HCT116 (cell line): Measurements from ENCODE around the gene FRK. TPM values are rescaled to one million over a fixed set of nuclear protein-coding genes. Genes with fewer than 3 reads are reported as not detected.

Experiments used
- ATAC-seq: fragments of 200-7000 bp; cut with Tn5 transposase; 2 replicates; pipeline ENCODE4 v1.9.1; 2020; ENCODE audit warnings: mild to moderate bottlenecking, moderate library complexity
- BruUV-seq: library from RNA; stranded (reverse); fragments of 400-500 nt; replicated peaks from 2 replicates; lab custom pipeline; 2021; lab: Mats Ljungman, UMichigan
- CTCF ChIA-PET: fragments of 300-600 bp; sonication (Branson Sonifier 250); formaldehyde crosslinking; loops from one replicate; lab custom pipeline; 2021; ENCODE audit warnings: antibody characterized with exemption; lab: Charles Lee
- POLR2A ChIA-PET: fragments of 300-600, 350-600 bp; sonication (Branson Sonifier 250); formaldehyde crosslinking; loops from one replicate; lab custom pipeline; 2021; ENCODE audit warnings: antibody characterized with exemption; lab: Charles Lee
- RAD21 ChIA-PET, 2 experiments: fragments of 300-600 bp; sonication (Branson Sonifier 250); formaldehyde crosslinking; loops; one replicate each; lab custom pipeline; 2023; ENCODE audit warnings: low total read pairs in 2 of 2; ENCODE audit not compliant: uncharacterized antibody in 2 of 2, unreplicated experiment in 2 of 2, low non-redundant PET in 1 of 2; lab: Charles Lee
- DNase-seq: peaks from one replicate; pipeline ENCODE4 v3.0.0-alpha.2; 2010; ENCODE audit warnings: low read depth, low spot score
- H2AFZ ChIP-seq: fragments of 200-600 bp; shearing (Covaris generic), sonication (generic); 2 replicates; pipeline ENCODE4 v1.6.1; 2017; ENCODE audit warnings: low read depth, mixed run types, mixed read lengths, antibody characterized with exemption, low read length; ENCODE audit not compliant: poor library complexity, severe bottlenecking
- H3K27ac ChIP-seq: 2 replicates; pipeline ENCODE4 v1.5.1; 2012; ENCODE audit warnings: low read depth, low read length
- H3K27me3 ChIP-seq: fragments of 200-600 bp; sonication (generic); 2 replicates; pipeline ENCODE4 v1.6.1; 2016; ENCODE audit warnings: mixed run types, low read length, mixed read lengths; ENCODE audit not compliant: insufficient read depth
- H3K36me3 ChIP-seq, 2 experiments: fragments of 200-500 bp in 1 of 2; fragments of 200-600 bp in 1 of 2; sonication (Bioruptor generic) in 1 of 2; sonication (generic) in 1 of 2; 2 replicates each; pipeline versions ENCODE4 v1.5.1 to v1.6.1; 2014 to 2016; ENCODE audit warnings: low read length in 2 of 2, inconsistent platforms in 1 of 2, mixed read lengths in 1 of 2, mixed run types in 1 of 2; ENCODE audit not compliant: insufficient read depth in 2 of 2, control insufficient read depth in 1 of 2
- H3K4me1 ChIP-seq, 2 experiments: fragments of 200-600 bp in 1 of 2; sonication (generic) in 1 of 2; 2 replicates each; pipeline versions ENCODE4 v1.5.1 to v1.6.1; 2012 to 2017; ENCODE audit warnings: low read length in 2 of 2, inconsistent platforms in 1 of 2, mild to moderate bottlenecking in 1 of 2, mixed read lengths in 1 of 2, mixed run types in 1 of 2, moderate library complexity in 1 of 2; ENCODE audit not compliant: insufficient read depth in 2 of 2, control insufficient read depth in 1 of 2
- H3K4me2 ChIP-seq: fragments of 200-600 bp; sonication (generic); 2 replicates; pipeline ENCODE4 v1.6.1; 2017; ENCODE audit warnings: mixed run types, low read length, mixed read lengths
- H3K4me3 ChIP-seq, 2 experiments: fragments of 200-600 bp in 1 of 2; sonication (generic) in 1 of 2; replicated peaks in 1 of 2; 2 replicates each; pipeline ENCODE4 v1.5.1; 2011 to 2016; ENCODE audit warnings: low read length in 2 of 2, control low read depth in 1 of 2, low read depth in 1 of 2, mild to moderate bottlenecking in 1 of 2, mixed read lengths in 1 of 2, mixed run types in 1 of 2
- H3K79me2 ChIP-seq: fragments of 200-600 bp; sonication (generic); 2 replicates; pipeline ENCODE4 v1.6.1; 2017; ENCODE audit warnings: mild to moderate bottlenecking, mixed run types, low read length, moderate library complexity, mixed read lengths; ENCODE audit not compliant: insufficient read depth
- H3K9ac ChIP-seq: fragments of 200-600 bp; sonication (generic); 2 replicates; pipeline ENCODE4 v1.6.1; 2016; ENCODE audit warnings: low read length, mixed read lengths
- H3K9me2 ChIP-seq: fragments of 200-600 bp; sonication (generic), shearing (Covaris generic); 2 replicates; pipeline ENCODE4 v1.6.1; 2017; ENCODE audit warnings: mixed run types, mild to moderate bottlenecking, moderate library complexity; ENCODE audit not compliant: insufficient read depth
- H3K9me3 ChIP-seq, 2 experiments: fragments of 200-500 bp in 1 of 2; fragments of 200-600 bp in 1 of 2; sonication (Bioruptor generic) in 1 of 2; sonication (generic) in 1 of 2; 2 replicates each; pipeline ENCODE4 v1.6.1; 2014 to 2017; ENCODE audit warnings: low read length in 2 of 2, mixed read lengths in 2 of 2, inconsistent platforms in 1 of 2, low read depth in 1 of 2, mild to moderate bottlenecking in 1 of 2, mixed run types in 1 of 2, moderate library complexity in 1 of 2; ENCODE audit not compliant: control insufficient read depth in 1 of 2, insufficient read depth in 1 of 2
- H4K20me1 ChIP-seq: fragments of 200-600 bp; sonication (generic), shearing (Covaris generic); 2 replicates; pipeline ENCODE4 v1.6.1; 2017; ENCODE audit warnings: mixed run types, mild to moderate bottlenecking, moderate library complexity; ENCODE audit not compliant: insufficient read depth
- ATF3 ChIP-seq: IDR thresholded peaks from 2 replicates; pipeline ENCODE4 v1.6.1; 2012
- CBX3 ChIP-seq: IDR thresholded peaks from 2 replicates; pipeline ENCODE4 v1.6.1; 2012; ENCODE audit warnings: low read depth
- CEBPB ChIP-seq: IDR thresholded peaks from 2 replicates; pipeline ENCODE4 v1.6.1; 2012; ENCODE audit warnings: low read depth
- EGR1 ChIP-seq: IDR thresholded peaks from 2 replicates; pipeline ENCODE4 v1.6.1; 2012; ENCODE audit warnings: low read depth
- ELF1 ChIP-seq: IDR thresholded peaks from 2 replicates; pipeline ENCODE4 v1.6.1; 2012; ENCODE audit warnings: low read depth, borderline replicate concordance
- EZH2 ChIP-seq: fragments of 200-600 bp; sonication (generic); IDR thresholded peaks from 2 replicates; pipeline ENCODE4 v1.6.1; 2017; ENCODE audit warnings: antibody characterized with exemption, mixed run types
- EZH2phosphoT487 ChIP-seq: fragments of 200-600 bp; IDR thresholded peaks from 2 replicates; pipeline ENCODE4 v1.6.1; 2018; ENCODE audit warnings: antibody characterized with exemption, borderline replicate concordance
- FOSL1 ChIP-seq: IDR thresholded peaks from 2 replicates; pipeline ENCODE4 v1.6.1; 2012; ENCODE audit warnings: low read depth
- JUND ChIP-seq: IDR thresholded peaks from 2 replicates; pipeline ENCODE4 v1.6.1; 2012
- POLR2A ChIP-seq: IDR thresholded peaks from 2 replicates; pipeline ENCODE4 v1.7.0; 2011; ENCODE audit warnings: borderline replicate concordance; ENCODE audit not compliant: insufficient read depth, insufficient read length; ENCODE audit errors: extremely low read depth
- RAD21 ChIP-seq: IDR thresholded peaks from 2 replicates; pipeline ENCODE4 v1.6.1; 2012; ENCODE audit warnings: low read depth, mild to moderate bottlenecking
- SIN3A ChIP-seq: IDR thresholded peaks from 2 replicates; pipeline ENCODE4 v1.6.1; 2012; ENCODE audit warnings: low read depth
- SP1 ChIP-seq: IDR thresholded peaks from 2 replicates; pipeline ENCODE4 v1.6.1; 2012; ENCODE audit warnings: low read depth
- SRF ChIP-seq: IDR thresholded peaks from 2 replicates; pipeline ENCODE4 v1.6.1; 2012; ENCODE audit warnings: low read depth
- YY1 ChIP-seq: IDR thresholded peaks from 2 replicates; pipeline ENCODE4 v1.6.1; 2011; ENCODE audit warnings: low read length, low read depth, moderate library complexity, mild to moderate bottlenecking; ENCODE audit not compliant: insufficient replicate concordance; ENCODE audit errors: extremely low read depth
- ZBTB33 ChIP-seq: IDR thresholded peaks from 2 replicates; pipeline ENCODE4 v1.6.1; 2011; ENCODE audit warnings: mild to moderate bottlenecking, low read length, moderate library complexity; ENCODE audit not compliant: insufficient replicate concordance; ENCODE audit errors: extremely low read depth
- ZFX ChIP-seq: fragments of 450-650 bp; IDR thresholded peaks from 2 replicates; pipeline ENCODE4 v1.6.1; 2017
- ZNF274 ChIP-seq: fragments of 200-500 bp; sonication (Bioruptor generic); IDR thresholded peaks from 2 replicates; pipeline ENCODE4 v1.6.1; 2014; ENCODE audit warnings: mild to moderate bottlenecking, low read depth, low read length, inconsistent platforms
- intact Hi-C: fragments of 100-400 bp; cut with micrococcal nuclease; formaldehyde crosslinking; loops from 2 replicates; pipeline ENCODE4 v1.10.0; 2022
- total RNA-seq: library from RNA; stranded (reverse); gene quantifications from one replicate; pipeline ENCODE4 v1.2.1, GENCODE V29; 2021; ENCODE audit not compliant: unreplicated experiment

FRK gene
- total RNA-seq, 1 experiment from 2014 or later, result 3.7 TPM

- TF ChIP-seq YY1 (no peak), RAD21 (no peak), JUND (no peak), SIN3A (no peak), EZH2phosphoT487 (no peak)
- intact Hi-C loops, result no loop called here
Measured at GRCh38 chr6:116020738-116021137, 40.0 kb downstream of the FRK start.

GRCh38 chr6:116019428-116019827, 41.3 kb downstream of the FRK start:
- RAD21 ChIA-PET, result no interaction called here
- intact Hi-C loops, result no loop called here
- Histone ChIP-seq H3K4me3 (no peak overlapping the region), H3K36me3 (no peaks in the 10 kb centered on the region), H3K79me2 (no peaks in the 10 kb centered on the region), H3K9me2 (no peaks in the 10 kb centered on the region), H3K27me3 (no peaks in the 10 kb centered on the region), H3K27ac (no peak overlapping the region), H3K9ac (no peak overlapping the region), H2AFZ (no peak overlapping the region), H3K4me2 (no peak overlapping the region), H4K20me1 (no peaks in the 10 kb centered on the region), H3K4me1 (no peaks in the 10 kb centered on the region; a peak in 1 of 4 replicates), H3K9me3 (no peaks in the 10 kb centered on the region)
- DNase-seq (no peak), ATAC-seq (no peak)
- CTCF ChIA-PET, result no interaction called here
- TF ChIP-seq EGR1, result no peak
- TF ChIP-seq SRF, result no peak
- no peak for TF ChIP-seq CBX3
- no peak for TF ChIP-seq YY1
- no peak for TF ChIP-seq ELF1
- no peak for TF ChIP-seq JUND
- TF ChIP-seq ATF3, result no peak
- TF ChIP-seq ZNF274, result no peak
- no peak for TF ChIP-seq FOSL1
- no peak for TF ChIP-seq RAD21
- no peak for TF ChIP-seq SP1
- TF ChIP-seq POLR2A, result no peak
- no peak for TF ChIP-seq EZH2
- no peak for TF ChIP-seq ZFX
- no peak for TF ChIP-seq EZH2phosphoT487
- no peak for TF ChIP-seq SIN3A
- TF ChIP-seq CEBPB, result no peak
- TF ChIP-seq ZBTB33, result no peak
- no TSS peak for BruUV-seq
- POLR2A ChIA-PET, result no interaction called here

More at GRCh38 chr6:116020738-116021137, 40.0 kb downstream of the FRK start:
- no peak overlapping the region for H3K9ac ChIP-seq
- H3K4me3 ChIP-seq, result no peak overlapping the region
- H4K20me1 ChIP-seq, result no peaks in the 10 kb centered on the region
- H3K79me2 ChIP-seq, result no peaks in the 10 kb centered on the region
- ATAC-seq (no peak), DNase-seq (no peak)
- ChIA-PET RAD21 (no interaction called here), CTCF (no interaction called here), POLR2A (no interaction called here)
- no peaks in the 10 kb centered on the region for H3K9me3 ChIP-seq
- H3K27me3 ChIP-seq, result no peaks in the 10 kb centered on the region
- H2AFZ ChIP-seq, result no peak overlapping the region
- H3K4me2 ChIP-seq, result no peak overlapping the region
- H3K9me2 ChIP-seq, result no peaks in the 10 kb centered on the region
- no peaks in the 10 kb centered on the region for H3K36me3 ChIP-seq
- no peak overlapping the region for H3K27ac ChIP-seq
- BruUV-seq, result no TSS peak
- no peaks in the 10 kb centered on the region; a peak in 1 of 4 replicates for H3K4me1 ChIP-seq
